ENCODE results near the gene CHRNG.
"Not testable (repeated sequence)": the region's sequence is repeated elsewhere in the genome, so short reads cannot be mapped to it uniquely, and the experiment has no call there.

Gene CHRNG

GRCh38 chr2:232528746-232529460 is 10.6 kb upstream of the CHRNG start:
- H3K27ac Mint-ChIP-seq, result no peak overlapping the region
- H3K27me3 Mint-ChIP-seq, result peaks cover 58% of the 10 kb centered on the region
- DNase-seq, result no peak
- H3K4me1 Mint-ChIP-seq (ENCODE audit: low read depth), result peaks cover 16% of the 10 kb centered on the region
- no peaks in the 10 kb centered on the region for H3K36me3 Mint-ChIP-seq (ENCODE audit: low read depth)
- H3K9me3 Mint-ChIP-seq, result no peaks in the 10 kb centered on the region
- no peak overlapping the region for H3K4me3 Mint-ChIP-seq

- Mint-ChIP-seq H3K4me3 (no peak overlapping the region), H3K27me3 (peaks cover 50% of the 10 kb centered on the region), H3K9me3 (no peaks in the 10 kb centered on the region), H3K27ac (no peak overlapping the region), H3K4me1 (ENCODE audit: low read depth) (peaks cover 13% of the 10 kb centered on the region), H3K36me3 (ENCODE audit: low read depth) (no peaks in the 10 kb centered on the region)
- DNase-seq, result no peak
Observed at GRCh38 chr2:232529806-232530547, 9.5 kb upstream of the CHRNG start.

GRCh38 chr2:232530626-232531260 is 8.7 kb upstream of the CHRNG start:
- no peak overlapping the region for H3K27ac Mint-ChIP-seq
- H3K36me3 Mint-ChIP-seq (ENCODE audit: low read depth), result no peaks in the 10 kb centered on the region
- peaks cover 13% of the 10 kb centered on the region for H3K4me1 Mint-ChIP-seq (ENCODE audit: low read depth)
- no peaks in the 10 kb centered on the region for H3K9me3 Mint-ChIP-seq
- H3K4me3 Mint-ChIP-seq, result no peak overlapping the region
- peaks cover 46% of the 10 kb centered on the region for H3K27me3 Mint-ChIP-seq
- DNase-seq, result no peak

- no peaks in the 10 kb centered on the region for H3K9me3 Mint-ChIP-seq
- H3K4me3 Mint-ChIP-seq, result no peak overlapping the region
- no peak for DNase-seq
- H3K4me1 Mint-ChIP-seq (ENCODE audit: low read depth), result peaks cover 13% of the 10 kb centered on the region
- no peaks in the 10 kb centered on the region for H3K36me3 Mint-ChIP-seq (ENCODE audit: low read depth)
- H3K27me3 Mint-ChIP-seq, result peaks cover 47% of the 10 kb centered on the region
- H3K27ac Mint-ChIP-seq, result no peak overlapping the region
Observed at GRCh38 chr2:232532419-232532818, 7.1 kb upstream of the CHRNG start.

GRCh38 chr2:232532821-232533220 is 6.7 kb upstream of the CHRNG start:
- DNase-seq; H3K4me3 Mint-ChIP-seq; H3K27ac Mint-ChIP-seq; H3K9me3 Mint-ChIP-seq; H3K36me3 Mint-ChIP-seq (ENCODE audit: low read depth): not testable (repeated sequence)
- Mint-ChIP-seq H3K4me1 (ENCODE audit: low read depth) (peaks cover 13% of the 10 kb centered on the region), H3K27me3 (peaks cover 48% of the 10 kb centered on the region)

- peaks cover 4% of the 10 kb centered on the region for H3K4me1 Mint-ChIP-seq (ENCODE audit: low read depth)
- H3K27me3 Mint-ChIP-seq, result peaks cover 44% of the 10 kb centered on the region
- no peaks in the 10 kb centered on the region for H3K36me3 Mint-ChIP-seq (ENCODE audit: low read depth)
- no peak overlapping the region for H3K27ac Mint-ChIP-seq
- DNase-seq, result no peak
- no peak overlapping the region for H3K4me3 Mint-ChIP-seq
- H3K9me3 Mint-ChIP-seq, result no peaks in the 10 kb centered on the region
Observed at GRCh38 chr2:232533944-232534710, 5.4 kb upstream of the CHRNG start.

GRCh38 chr2:232534940-232535651 is 4.4 kb upstream of the CHRNG start:
- Mint-ChIP-seq H3K27me3 (peaks cover 37% of the 10 kb centered on the region), H3K4me3 (no peak overlapping the region), H3K4me1 (ENCODE audit: low read depth) (no peaks in the 10 kb centered on the region), H3K36me3 (ENCODE audit: low read depth) (no peaks in the 10 kb centered on the region), H3K27ac (no peak overlapping the region), H3K9me3 (no peaks in the 10 kb centered on the region)
- no peak for DNase-seq

- no peaks in the 10 kb centered on the region for H3K4me1 Mint-ChIP-seq (ENCODE audit: low read depth)
- DNase-seq, result no peak
- H3K27ac Mint-ChIP-seq, result no peak overlapping the region
- no peaks in the 10 kb centered on the region for H3K36me3 Mint-ChIP-seq (ENCODE audit: low read depth)
- H3K4me3 Mint-ChIP-seq, result no peak overlapping the region
- H3K27me3 Mint-ChIP-seq, result peaks cover 29% of the 10 kb centered on the region
- no peaks in the 10 kb centered on the region for H3K9me3 Mint-ChIP-seq
Observed at GRCh38 chr2:232535761-232536530, 3.5 kb upstream of the CHRNG start.

GRCh38 chr2:232537079-232537478 is 2.4 kb upstream of the CHRNG start:
- H3K4me3 Mint-ChIP-seq, result no peak overlapping the region

GRCh38 chr2:232537499-232537898 is 2.0 kb upstream of the CHRNG start:
- Mint-ChIP-seq H3K9me3 (no peaks in the 10 kb centered on the region), H3K4me1 (ENCODE audit: low read depth) (peaks cover under 1% of the 10 kb centered on the region), H3K36me3 (ENCODE audit: low read depth) (no peaks in the 10 kb centered on the region), H3K4me3 (no peak overlapping the region), H3K27ac (no peak overlapping the region), H3K27me3 (peaks cover 24% of the 10 kb centered on the region)
- DNase-seq, result no peak

More at GRCh38 chr2:232537079-232537478, 2.4 kb upstream of the CHRNG start:
- Mint-ChIP-seq H3K9me3 (no peaks in the 10 kb centered on the region), H3K36me3 (ENCODE audit: low read depth) (no peaks in the 10 kb centered on the region), H3K4me1 (ENCODE audit: low read depth) (no peaks in the 10 kb centered on the region), H3K27ac (no peak overlapping the region), H3K27me3 (peaks cover 25% of the 10 kb centered on the region)
- no peak for DNase-seq

GRCh38 chr2:232538671-232539070 is 821 bp upstream of the CHRNG start:
- Mint-ChIP-seq H3K4me1 (ENCODE audit: low read depth) (peaks cover 4% of the 10 kb centered on the region), H3K36me3 (ENCODE audit: low read depth) (peaks cover 2% of the 10 kb centered on the region), H3K27ac (no peak overlapping the region), H3K4me3 (no peak overlapping the region), H3K27me3 (peaks cover 22% of the 10 kb centered on the region), H3K9me3 (no peaks in the 10 kb centered on the region)
- DNase-seq, result no peak

- Mint-ChIP-seq H3K27ac (no peak overlapping the region), H3K4me1 (ENCODE audit: low read depth) (peaks cover 5% of the 10 kb centered on the region), H3K27me3 (peaks cover 19% of the 10 kb centered on the region), H3K36me3 (ENCODE audit: low read depth) (peaks cover 16% of the 10 kb centered on the region), H3K4me3 (no peak overlapping the region), H3K9me3 (no peaks in the 10 kb centered on the region)
- DNase-seq, result no peak
Observed at GRCh38 chr2:232540441-232541041, 1.0 kb downstream of the CHRNG start.

Data from activated T-cell treated with anti-CD3 and anti-CD28 coated beads, Interleukin-2, amount 50 U/mL, for 24 hours (primary cell).